Measurements from ENCODE around the gene MAPKAPK3.

DNA sequence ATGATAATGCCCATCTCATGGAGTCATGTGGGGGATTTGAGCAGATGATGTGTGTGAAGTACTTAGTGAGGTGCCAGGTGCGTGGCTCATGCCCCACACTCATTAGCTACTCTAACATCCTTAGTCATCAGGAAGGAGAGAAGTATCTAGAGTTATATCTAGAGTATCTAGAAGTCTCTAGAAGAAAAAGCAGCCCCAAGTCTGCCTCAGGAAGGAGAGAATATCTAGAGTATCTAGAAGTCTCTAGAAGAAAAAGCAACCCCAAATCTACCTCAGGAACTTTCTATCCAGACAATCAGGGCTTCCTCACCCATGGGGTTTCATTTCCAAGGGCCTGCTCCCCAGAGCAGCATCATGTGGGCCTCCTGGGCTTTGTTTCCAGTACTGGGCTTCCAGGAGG, 33.1 kb downstream of the MAPKAPK3 start:
- TF ChIP-seq EZH2 (IDR thresholded peaks at IDR 0.05; ENCODE audit: low read depth) = no peak
- TF ChIP-seq, protein P1, sequence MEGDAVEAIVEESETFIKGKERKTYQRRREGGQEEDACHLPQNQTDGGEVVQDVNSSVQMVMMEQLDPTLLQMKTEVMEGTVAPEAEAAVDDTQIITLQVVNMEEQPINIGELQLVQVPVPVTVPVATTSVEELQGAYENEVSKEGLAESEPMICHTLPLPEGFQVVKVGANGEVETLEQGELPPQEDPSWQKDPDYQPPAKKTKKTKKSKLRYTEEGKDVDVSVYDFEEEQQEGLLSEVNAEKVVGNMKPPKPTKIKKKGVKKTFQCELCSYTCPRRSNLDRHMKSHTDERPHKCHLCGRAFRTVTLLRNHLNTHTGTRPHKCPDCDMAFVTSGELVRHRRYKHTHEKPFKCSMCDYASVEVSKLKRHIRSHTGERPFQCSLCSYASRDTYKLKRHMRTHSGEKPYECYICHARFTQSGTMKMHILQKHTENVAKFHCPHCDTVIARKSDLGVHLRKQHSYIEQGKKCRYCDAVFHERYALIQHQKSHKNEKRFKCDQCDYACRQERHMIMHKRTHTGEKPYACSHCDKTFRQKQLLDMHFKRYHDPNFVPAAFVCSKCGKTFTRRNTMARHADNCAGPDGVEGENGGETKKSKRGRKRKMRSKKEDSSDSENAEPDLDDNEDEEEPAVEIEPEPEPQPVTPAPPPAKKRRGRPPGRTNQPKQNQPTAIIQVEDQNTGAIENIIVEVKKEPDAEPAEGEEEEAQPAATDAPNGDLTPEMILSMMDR (conservative IDR thresholded peaks at IDR 0.05) = no peak
